ENCODE data around the gene NR5A2. TPM values are rescaled to one million over a fixed set of nuclear protein-coding genes. Genes with fewer than 3 reads are reported as not detected.
A peak's percentile ranks its signal among the peaks of the same experiment; 100 is the strongest.

The NR5A2 gene
- total RNA-seq, 1 donor from 2014 or later = 0.60 TPM

GRCh38 chr1:200075522-200075921, 48.0 kb downstream of the NR5A2 start:
- no peak for ATAC-seq

GRCh38 chr1:200075938-200076546, 48.5 kb downstream of the NR5A2 start:
- peak; percentile 42 for ATAC-seq

- no peak for ATAC-seq
Observed at GRCh38 chr1:200079232-200079940, 51.9 kb downstream of the NR5A2 start.

- no peak for ATAC-seq
Observed at GRCh38 chr1:200081151-200081968, 53.9 kb downstream of the NR5A2 start.

- no peak for ATAC-seq
Observed at GRCh38 chr1:200081969-200082245, 54.4 kb downstream of the NR5A2 start.

GRCh38 chr1:200082329-200082728, 54.8 kb downstream of the NR5A2 start:
- ATAC-seq = no peak

- no peak for ATAC-seq
Observed at GRCh38 chr1:200090252-200091159, 63.0 kb downstream of the NR5A2 start.

- ATAC-seq = no peak
Observed at GRCh38 chr1:200095057-200095577, 67.6 kb downstream of the NR5A2 start.

GRCh38 chr1:200096774-200097173, 69.3 kb downstream of the NR5A2 start:
- no peak for ATAC-seq

- no peak for ATAC-seq
Observed at GRCh38 chr1:200099040-200099439, 71.5 kb downstream of the NR5A2 start.

- no peak for ATAC-seq
Observed at GRCh38 chr1:200103966-200104583, 76.6 kb downstream of the NR5A2 start.

GRCh38 chr1:200107004-200107470, 79.5 kb downstream of the NR5A2 start:
- no peak for ATAC-seq

- no peak for ATAC-seq
Observed at GRCh38 chr1:200108659-200109058, 81.1 kb downstream of the NR5A2 start.

- ATAC-seq = no peak
Observed at GRCh38 chr1:200112290-200112689, 84.8 kb downstream of the NR5A2 start.

- peak; percentile 73 for ATAC-seq
Observed at GRCh38 chr1:200115532-200115931, 88.0 kb downstream of the NR5A2 start.

GRCh38 chr1:200116324-200116723, 88.8 kb downstream of the NR5A2 start:
- no peak for ATAC-seq

- ATAC-seq = no peak
Observed at GRCh38 chr1:200118779-200119505, 91.4 kb downstream of the NR5A2 start.

GRCh38 chr1:200121421-200121820, 93.9 kb downstream of the NR5A2 start:
- no peak for ATAC-seq

- ATAC-seq = no peak
Observed at GRCh38 chr1:200124309-200124708, 96.8 kb downstream of the NR5A2 start.

GRCh38 chr1:200128081-200128480, 100.6 kb downstream of the NR5A2 start:
- no peak for ATAC-seq

All from esophagus mucosa (tissue), 1 donor.